ENCODE results near the gene PRODH2.

Gene PRODH2

DNA sequence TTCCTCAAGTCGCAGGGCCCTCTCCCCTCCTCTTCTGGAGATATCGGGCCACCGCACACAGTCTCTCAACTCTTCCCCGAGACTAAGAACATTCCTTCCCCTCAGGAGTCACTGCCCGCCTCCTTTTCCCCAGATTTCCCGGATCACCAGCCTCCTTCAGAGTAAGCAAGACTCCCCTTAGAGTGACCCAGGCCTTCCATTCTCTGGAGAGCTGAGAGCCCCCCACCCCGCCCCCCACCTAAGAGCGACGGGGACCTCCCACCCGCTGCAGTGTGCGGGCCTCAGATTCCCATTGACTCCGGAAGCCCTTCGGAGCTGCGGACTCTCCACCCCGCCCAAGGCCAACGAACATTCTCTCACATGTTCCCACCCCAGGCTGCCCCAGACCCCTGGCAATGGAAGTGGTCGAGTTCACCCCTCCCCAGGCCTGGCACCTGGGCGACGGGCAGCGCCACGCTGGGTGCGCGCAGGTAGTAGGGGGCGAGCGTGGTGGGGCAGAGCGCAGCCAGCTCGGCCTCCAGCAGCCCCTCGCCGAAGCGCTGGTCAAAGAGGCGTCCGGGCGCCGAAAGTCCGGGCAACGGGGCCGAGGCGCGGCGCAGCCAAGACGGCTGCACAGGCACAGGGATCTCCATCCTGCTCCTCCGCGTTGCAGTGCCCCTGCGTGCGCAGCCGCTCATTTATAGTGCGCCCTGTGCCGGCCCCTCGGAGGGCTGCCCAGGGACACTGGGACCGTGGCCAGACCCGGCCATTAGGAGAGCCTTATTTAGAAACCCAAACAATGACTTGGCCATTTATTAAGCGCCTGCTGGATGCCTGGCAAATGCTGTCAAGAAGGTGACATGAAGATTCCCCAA lies 56.0 kb downstream of the PRODH2 start, which contains the start of gene HSPB6:
HSPB6 (minus strand) TSS at position 653 of the 854 bp plus-strand sequence; CDS start at position 632, 21 bp downstream.
- H3K4me3 Mint-ChIP-seq = peak within 1 kb of the TSS; percentile 93
- H3K27me3 Mint-ChIP-seq = peaks cover 13% of the 10 kb centered on the region
- peak within 1 kb of the TSS; percentile 95 for H3K27ac Mint-ChIP-seq
- DNase-seq = no peak
- no peaks in the 10 kb centered on the region for H3K9me3 Mint-ChIP-seq
- CTCF ChIA-PET = no interaction called here
- peaks cover 44% of the 10 kb centered on the region for H3K4me1 Mint-ChIP-seq
- H3K36me3 Mint-ChIP-seq = peaks cover 27% of the 10 kb centered on the region

- H3K4me3 Mint-ChIP-seq = peak overlapping the region; percentile 44
- H3K4me1 Mint-ChIP-seq = peaks cover 44% of the 10 kb centered on the region
- peak; percentile 62 for DNase-seq
- peak overlapping the region; percentile 77 for H3K27ac Mint-ChIP-seq
- peaks cover 13% of the 10 kb centered on the region for H3K27me3 Mint-ChIP-seq
- CTCF ChIA-PET = no interaction called here
- H3K36me3 Mint-ChIP-seq = peaks cover 25% of the 10 kb centered on the region
- no peaks in the 10 kb centered on the region for H3K9me3 Mint-ChIP-seq
These were observed 56.9 kb downstream of the PRODH2 start for GRCh38 chr19:35755550-35756376.

GRCh38 chr19:35755131-35755549 lies 57.5 kb downstream of the PRODH2 start:
- Mint-ChIP-seq H3K4me1 (peaks cover 42% of the 10 kb centered on the region), H3K27ac (no peak overlapping the region), H3K36me3 (peaks cover 22% of the 10 kb centered on the region), H3K27me3 (peaks cover 13% of the 10 kb centered on the region), H3K9me3 (no peaks in the 10 kb centered on the region), H3K4me3 (peak overlapping the region; percentile 32)
- CTCF ChIA-PET = no interaction called here
- DNase-seq = no peak

- H3K36me3 Mint-ChIP-seq = peaks cover 18% of the 10 kb centered on the region
- H3K4me3 Mint-ChIP-seq = peak overlapping the region; percentile 32
- DNase-seq = no peak
- H3K27ac Mint-ChIP-seq = no peak overlapping the region
- CTCF ChIA-PET = no interaction called here
- peaks cover 42% of the 10 kb centered on the region for H3K4me1 Mint-ChIP-seq
- no peaks in the 10 kb centered on the region for H3K9me3 Mint-ChIP-seq
- peaks cover 13% of the 10 kb centered on the region for H3K27me3 Mint-ChIP-seq
These were observed 58.1 kb downstream of the PRODH2 start for GRCh38 chr19:35754370-35755130.

DNA sequence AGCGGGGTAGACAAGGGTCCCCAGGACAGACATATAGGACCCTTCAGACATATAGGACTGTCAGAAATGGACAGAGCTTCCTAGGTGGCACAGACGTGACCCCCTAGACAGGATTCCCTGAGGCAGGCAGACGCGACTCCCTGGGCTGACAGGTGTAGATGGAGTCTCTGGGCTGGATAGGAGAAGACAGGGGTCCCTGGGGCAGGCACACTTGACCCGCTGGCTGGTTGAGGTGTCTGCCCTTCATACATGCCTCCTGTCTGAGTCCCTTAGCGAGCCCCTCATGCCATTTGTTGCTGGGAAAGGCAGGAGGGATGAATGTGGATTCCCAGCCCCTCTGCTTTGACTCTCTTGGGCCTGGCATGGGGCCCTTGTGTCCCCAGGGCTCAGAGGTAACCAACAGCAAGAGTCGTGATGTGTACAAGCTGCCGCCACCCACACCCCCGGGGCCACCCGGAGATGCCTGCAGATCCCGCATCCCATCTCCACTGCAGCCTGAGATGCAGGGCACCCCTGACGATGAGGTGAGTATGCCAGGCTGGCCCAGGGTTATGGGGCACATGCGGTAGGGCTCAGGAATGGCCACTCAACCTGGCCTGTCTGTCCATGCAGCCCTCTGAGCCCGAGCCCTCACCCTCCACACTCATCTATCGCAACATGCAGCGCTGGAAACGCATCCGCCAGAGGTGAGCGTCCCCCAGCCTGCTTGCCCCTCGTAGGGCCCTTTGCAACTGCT lies 58.8 kb downstream of the PRODH2 start:
- CTCF ChIA-PET = no interaction called here
- Mint-ChIP-seq H3K4me1 (peaks cover 39% of the 10 kb centered on the region), H3K36me3 (peaks cover 17% of the 10 kb centered on the region), H3K9me3 (no peaks in the 10 kb centered on the region), H3K4me3 (no peak overlapping the region), H3K27ac (no peak overlapping the region), H3K27me3 (peaks cover 13% of the 10 kb centered on the region)
- no peak for DNase-seq

DNA sequence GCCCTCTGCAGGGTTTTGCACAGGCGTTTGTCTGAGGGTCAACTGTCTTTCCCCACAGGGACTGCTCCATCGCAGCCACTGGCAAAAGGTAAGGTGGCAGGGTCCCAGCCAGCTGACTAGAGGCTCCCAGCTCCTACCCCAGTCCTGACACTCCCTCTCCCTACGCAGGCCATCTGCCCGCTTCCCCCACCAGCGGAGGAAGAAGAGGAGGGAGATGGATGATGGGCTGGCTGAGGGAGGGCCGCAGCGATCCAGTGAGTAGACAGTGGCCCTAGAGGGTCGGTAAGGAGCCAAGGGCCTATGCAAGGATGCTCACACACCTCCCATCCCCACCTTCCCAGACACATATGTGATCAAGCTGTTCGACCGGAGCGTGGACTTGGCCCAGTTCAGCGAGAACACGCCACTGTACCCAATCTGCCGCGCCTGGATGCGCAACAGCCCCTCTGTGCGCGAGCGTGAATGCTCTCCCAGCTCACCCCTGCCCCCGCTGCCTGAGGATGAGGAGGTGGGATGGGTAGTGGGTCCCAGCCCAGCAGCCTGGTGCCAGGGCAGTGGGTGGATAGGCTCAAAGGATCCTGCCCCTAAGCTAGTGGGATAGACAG lies 59.8 kb downstream of the PRODH2 start:
- no peak for DNase-seq
- H3K27me3 Mint-ChIP-seq = peaks cover 11% of the 10 kb centered on the region
- H3K9me3 Mint-ChIP-seq = no peaks in the 10 kb centered on the region
- H3K27ac Mint-ChIP-seq = no peak overlapping the region
- peaks cover 41% of the 10 kb centered on the region for H3K4me1 Mint-ChIP-seq
- H3K36me3 Mint-ChIP-seq = peaks cover 15% of the 10 kb centered on the region
- CTCF ChIA-PET = interaction anchor here (1.3 kb wide), 1 partner anchor 13 kb away, joined by 3 read pairs; no protein-coding TSS in a partner anchor
- H3K4me3 Mint-ChIP-seq = no peak overlapping the region

GRCh38 chr19:35751839-35752745 lies 60.6 kb downstream of the PRODH2 start:
- Mint-ChIP-seq H3K27me3 (peaks cover 6% of the 10 kb centered on the region), H3K9me3 (no peaks in the 10 kb centered on the region), H3K36me3 (peaks cover 16% of the 10 kb centered on the region), H3K27ac (no peak overlapping the region), H3K4me1 (peaks cover 42% of the 10 kb centered on the region), H3K4me3 (no peak overlapping the region)
- no peak for DNase-seq
- CTCF ChIA-PET = interaction anchor here (1.0 to 1.3 kb wide), 2 partner anchors 14 to 180 kb away, joined by 3 read pairs; no protein-coding TSS in a partner anchor

- peak overlapping the region; percentile 54 for H3K4me3 Mint-ChIP-seq
- H3K27ac Mint-ChIP-seq = no peak overlapping the region
- CTCF ChIA-PET = interaction anchor here (1.0 kb wide), 1 partner anchor 15 kb away, joined by 3 read pairs; no protein-coding TSS in a partner anchor
- H3K36me3 Mint-ChIP-seq = peaks cover 21% of the 10 kb centered on the region
- peaks cover 46% of the 10 kb centered on the region for H3K4me1 Mint-ChIP-seq
- H3K27me3 Mint-ChIP-seq = no peaks in the 10 kb centered on the region
- no peaks in the 10 kb centered on the region for H3K9me3 Mint-ChIP-seq
- DNase-seq = no peak
These were observed 62.5 kb downstream of the PRODH2 start for GRCh38 chr19:35750167-35750566.

Data from activated naive CD4-positive, alpha-beta T cell treated with anti-CD3 and anti-CD28 coated beads, Interleukin-2, amount 10 ng/mL, durations not matched to agents 7 days and 5 days (primary cell).